ENCODE measurements around the gene TNKS1BP1. TPM values are rescaled to one million over a fixed set of nuclear protein-coding genes. Genes with fewer than 3 reads are reported as not detected.
A peak's percentile ranks its signal among the peaks of the same experiment; 100 is the strongest.

The TNKS1BP1 gene
- total and polyA plus RNA-seq, 7 experiments from 2014 or later, result 2.8 to 22.0 (median 12.5) TPM

DNA sequence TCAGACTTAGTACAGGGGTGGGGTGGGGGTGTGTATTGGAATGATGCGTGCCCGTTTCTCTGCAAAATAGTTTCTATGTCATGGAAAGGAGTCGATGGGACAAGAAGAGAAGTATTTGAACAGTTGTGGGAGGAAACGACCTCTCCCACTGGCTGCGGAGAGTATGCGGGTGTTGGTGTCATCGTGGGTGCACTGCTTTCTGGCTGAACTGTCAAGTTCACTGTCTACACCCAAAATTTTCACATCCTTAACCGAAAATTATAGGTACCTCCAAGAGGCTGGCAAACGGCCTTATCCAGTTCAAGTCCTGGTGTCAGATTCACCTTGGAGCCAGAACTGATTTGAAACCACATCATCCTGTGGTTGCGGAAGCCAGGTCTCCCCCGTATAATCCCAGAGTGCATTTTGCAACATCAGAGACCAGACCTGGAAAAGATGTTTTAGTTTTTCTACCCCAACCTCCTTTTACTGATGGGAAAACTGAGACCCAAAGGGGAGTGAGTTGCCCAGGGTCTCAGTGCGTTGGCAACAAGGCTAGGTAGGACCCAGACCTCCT lies 11.4 kb upstream of the TNKS1BP1 start:
- peak overlapping the region; percentile 77 for H3K4me3 ChIP-seq (ENCODE audit: low read length)
- H3K4me1 ChIP-seq (ENCODE audit: control insufficient read depth in 2 of 2, insufficient read depth in 2 of 2, low read length in 2 of 2), result peaks cover 15 to 19% of the 10 kb centered on the region in 2 donors
- ATAC-seq (peak; percentile 23), DNase-seq (no peak)
- peaks cover 1 to 14% (median 5%) of the 10 kb centered on the region in 5 donors for H3K36me3 Mint-ChIP-seq
- H3K27ac ChIP-seq (ENCODE audit: low read depth, low read length), result peak overlapping the region; percentile 91
- POLR2A ChIA-PET, result interaction anchor here (0.5 to 6.0 kb wide), 4 partner anchors 11 to 405 kb away, joined by 3 to 94 read pairs (median 3); partner anchors contain the start of genes SELENOH and TNKS1BP1
- intact Hi-C loops (cut with micrococcal nuclease), result loop anchor here in 1 of 2 donors (1.0 to 5.0 kb wide), 4 partner anchors 9 to 1241 kb away; partner anchors contain the start of genes LPXN, SLC43A3 and ZFP91
- peak overlapping the region; percentile 96 to 100 (median 99) for H3K27ac Mint-ChIP-seq
- peaks cover 0 to 2% (median 0%) of the 10 kb centered on the region in 5 donors for H3K27me3 Mint-ChIP-seq
- H3K4me3 Mint-ChIP-seq, result peak overlapping the region; percentile 89 to 98 (median 94)
- peaks cover 19 to 39% (median 35%) of the 10 kb centered on the region in 7 donors for H3K4me1 Mint-ChIP-seq
- peaks cover 10 to 22% (median 14%) of the 10 kb centered on the region in 3 experiments for H3K36me3 ChIP-seq (ENCODE audit: control insufficient read depth in 2 of 3, insufficient read depth in 3 of 3, low read length in 3 of 3)
- H3K9me3 ChIP-seq (ENCODE audit: control insufficient read depth in 2 of 3, low read length in 3 of 3), result no peaks in the 10 kb centered on the region
- CTCF ChIA-PET, result interaction anchor here (0.6 to 1.3 kb wide), 4 partner anchors 9 to 445 kb away, joined by 3 to 4 read pairs (median 3); partner anchors contain the start of gene TNKS1BP1
- H3K27me3 ChIP-seq (ENCODE audit: control insufficient read depth in 2 of 2, insufficient read depth in 2 of 2, low read length in 2 of 2), result no peaks in the 10 kb centered on the region
- H3K9me3 Mint-ChIP-seq, result no peaks in the 10 kb centered on the region

DNA sequence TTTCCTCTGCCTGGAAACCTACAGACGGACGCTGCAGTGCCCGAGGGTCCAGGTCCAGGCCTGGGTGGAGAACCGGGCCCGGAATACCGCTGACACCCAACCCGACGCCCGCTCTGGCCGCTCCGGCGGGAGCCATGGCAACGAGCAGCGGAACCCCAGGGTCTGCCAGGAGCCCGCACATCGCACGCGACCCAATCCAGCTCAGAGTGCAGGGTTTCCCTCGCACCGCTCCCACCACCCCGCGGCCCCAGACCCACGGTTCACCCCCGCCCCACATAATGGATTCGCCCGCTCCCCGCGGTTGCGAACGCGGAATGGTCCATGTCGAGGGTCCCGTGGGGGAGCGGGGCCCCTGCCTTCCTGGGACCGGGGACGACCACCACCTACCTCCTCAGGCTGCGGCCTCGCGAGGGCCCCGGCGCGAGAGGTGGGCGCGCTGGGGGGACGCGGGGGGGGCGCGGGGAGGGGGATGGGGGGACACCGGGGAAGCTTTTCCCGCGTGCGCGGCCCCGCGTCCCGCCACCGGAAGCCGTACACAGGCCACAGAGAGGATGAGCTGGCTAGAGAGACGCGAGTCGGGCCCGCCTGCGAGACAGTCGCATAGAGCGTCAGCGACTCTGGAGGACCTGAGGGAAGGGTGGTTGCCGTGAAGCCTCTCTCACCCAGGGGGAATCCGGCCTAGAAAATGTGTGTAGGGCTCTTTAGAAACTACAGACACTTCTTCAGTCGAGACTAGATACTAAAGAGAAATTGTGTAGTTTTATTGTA lies 10.8 kb upstream of the TNKS1BP1 start, which contains the start of gene SSRP1:
Gene SSRP1, minus strand, starts transcription at position 550 of the 768 bp plus-strand sequence. CDS start 771 bp downstream, outside the sequence.
- Mint-ChIP-seq H3K9me3 (no peaks in the 10 kb centered on the region), H3K4me3 (peak within 1 kb of the TSS; percentile 91 to 98 (median 96)), H3K27me3 (peaks cover 0 to 2% (median 0%) of the 10 kb centered on the region in 5 donors), H3K4me1 (peaks cover 18 to 44% (median 35%) of the 10 kb centered on the region in 7 donors), H3K36me3 (peaks cover 5 to 20% (median 12%) of the 10 kb centered on the region in 5 donors), H3K27ac (peak within 1 kb of the TSS; percentile 96 to 100 (median 99))
- Histone ChIP-seq H3K4me3 (ENCODE audit: low read length) (peak within 1 kb of the TSS; percentile 77), H3K4me1 (ENCODE audit: control insufficient read depth in 2 of 2, insufficient read depth in 2 of 2, low read length in 2 of 2) (peaks cover 15 to 19% of the 10 kb centered on the region in 2 donors), H3K9me3 (ENCODE audit: control insufficient read depth in 2 of 3, low read length in 3 of 3) (no peaks in the 10 kb centered on the region), H3K36me3 (ENCODE audit: control insufficient read depth in 2 of 3, insufficient read depth in 3 of 3, low read length in 3 of 3) (peaks cover 14 to 29% (median 17%) of the 10 kb centered on the region in 3 experiments), H3K27me3 (ENCODE audit: control insufficient read depth in 2 of 2, insufficient read depth in 2 of 2, low read length in 2 of 2) (no peaks in the 10 kb centered on the region), H3K27ac (ENCODE audit: low read depth, low read length) (peak within 1 kb of the TSS; percentile 91)
- intact Hi-C loops (cut with micrococcal nuclease), result loop anchor here (1.0 to 5.0 kb wide), 12 partner anchors 10 to 1243 kb away; partner anchors contain the start of genes CLP1 (in 2 of the 2), SELENOH (in 2 of the 2), TIMM10 (in 2 of the 2) and LPXN (in 1 of the 2)
- POLR2A ChIA-PET, result interaction anchor here (0.5 to 6.0 kb wide), 5 partner anchors 10 to 406 kb away, joined by 3 to 94 read pairs (median 3); partner anchors contain the start of genes SELENOH and TNKS1BP1
- peak; percentile 99 for ATAC-seq
- CTCF ChIA-PET, result interaction anchor here (0.6 to 2.0 kb wide), 5 partner anchors 10 to 1192 kb away, joined by 3 to 4 read pairs (median 4); partner anchors contain the start of gene TNKS1BP1
- peak; percentile 64 to 90 (median 85) for DNase-seq

DNA sequence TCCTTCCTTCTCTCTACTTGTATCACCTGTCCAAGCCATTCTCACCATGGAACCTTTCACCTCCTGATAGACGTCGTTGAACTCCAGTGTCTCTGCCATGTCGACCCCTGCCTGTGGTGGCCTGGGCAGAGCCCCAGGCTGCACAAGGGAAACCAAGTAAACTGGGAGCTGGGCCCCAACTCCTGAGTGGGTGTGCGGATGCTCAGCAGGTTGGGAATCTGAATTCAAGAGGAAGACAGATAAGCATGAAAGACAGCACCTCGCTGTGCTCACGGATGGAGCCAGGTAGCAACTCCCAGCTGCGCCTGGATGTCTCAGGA lies 10.2 kb upstream of the TNKS1BP1 start:
- ATAC-seq, result no peak
- ChIA-PET POLR2A (interaction anchor here (0.8 to 6.0 kb wide), 3 partner anchors 10 to 407 kb away, joined by 3 to 94 read pairs (median 4); partner anchors contain the start of genes SELENOH and TNKS1BP1), CTCF (interaction anchor here (1.2 to 2.0 kb wide), 2 partner anchors 11 to 191 kb away, joined by 4 read pairs; no protein-coding TSS in a partner anchor)
- H3K4me1 ChIP-seq (ENCODE audit: control insufficient read depth in 2 of 2, insufficient read depth in 2 of 2, low read length in 2 of 2), result peaks cover 15 to 19% of the 10 kb centered on the region in 2 donors
- peaks cover 0 to 2% (median 0%) of the 10 kb centered on the region in 5 donors for H3K27me3 Mint-ChIP-seq
- peak overlapping the region; percentile 91 for H3K27ac ChIP-seq (ENCODE audit: low read depth, low read length)
- peak overlapping the region; percentile 91 to 98 (median 94) for H3K4me3 Mint-ChIP-seq
- no peaks in the 10 kb centered on the region for H3K9me3 Mint-ChIP-seq
- no peaks in the 10 kb centered on the region for H3K9me3 ChIP-seq (ENCODE audit: control insufficient read depth in 2 of 3, low read length in 3 of 3)
- intact Hi-C loops (cut with micrococcal nuclease), result loop anchor here (1.0 to 5.0 kb wide), 11 partner anchors 10 to 1243 kb away; partner anchors contain the start of genes CLP1 (in 2 of the 2), SELENOH (in 2 of the 2), TIMM10 (in 2 of the 2) and LPXN (in 1 of the 2)
- H3K4me1 Mint-ChIP-seq, result peaks cover 18 to 47% (median 35%) of the 10 kb centered on the region in 7 donors
- H3K27me3 ChIP-seq (ENCODE audit: control insufficient read depth in 2 of 2, insufficient read depth in 2 of 2, low read length in 2 of 2), result no peaks in the 10 kb centered on the region
- peaks cover 14 to 34% (median 21%) of the 10 kb centered on the region in 3 experiments for H3K36me3 ChIP-seq (ENCODE audit: control insufficient read depth in 2 of 3, insufficient read depth in 3 of 3, low read length in 3 of 3)
- H3K36me3 Mint-ChIP-seq, result peaks cover 5 to 25% (median 17%) of the 10 kb centered on the region in 5 donors
- H3K27ac Mint-ChIP-seq, result peak overlapping the region; percentile 91 to 100 (median 96)
- H3K4me3 ChIP-seq (ENCODE audit: low read length), result peak overlapping the region; percentile 77
- no peak for DNase-seq

DNA sequence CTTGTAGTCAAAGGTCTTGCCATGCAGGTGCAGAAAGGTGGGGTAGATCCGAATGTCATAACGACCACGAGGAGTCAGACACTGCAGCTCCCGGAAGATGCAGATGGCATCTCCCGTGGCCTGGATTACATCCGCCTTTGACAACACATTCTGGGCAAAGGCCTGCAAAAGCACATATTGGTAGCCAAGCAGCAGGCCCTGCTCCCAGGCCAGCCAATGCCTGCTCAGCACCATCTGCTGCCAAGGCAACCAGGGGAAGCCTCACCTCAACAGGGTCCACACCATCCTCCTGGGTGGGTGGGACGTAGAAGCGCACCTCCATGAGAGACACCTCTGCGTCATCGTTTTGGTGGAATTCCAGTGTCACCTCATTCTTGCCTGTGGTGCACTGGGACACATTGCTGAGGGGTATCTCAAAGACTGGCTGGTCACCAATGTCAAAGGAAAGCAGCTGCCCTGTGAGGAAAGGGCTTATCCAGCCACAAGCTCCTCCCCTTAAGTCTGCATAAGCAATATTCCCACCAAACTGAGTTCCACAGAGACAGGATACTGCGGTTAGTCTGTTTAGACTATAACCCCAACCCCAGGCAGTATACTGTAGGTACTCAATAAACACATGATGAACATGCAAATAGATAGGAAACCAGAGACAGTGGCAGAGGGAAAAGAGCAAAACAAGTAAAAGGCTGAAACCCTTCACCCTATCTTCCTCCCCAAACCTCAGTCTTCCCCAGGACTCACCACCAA lies 8.1 kb upstream of the TNKS1BP1 start:
- H3K36me3 Mint-ChIP-seq, result peaks cover 10 to 38% (median 30%) of the 10 kb centered on the region in 5 donors
- intact Hi-C loops (cut with micrococcal nuclease), result no loop called here
- H3K27ac ChIP-seq (ENCODE audit: low read depth, low read length), result peak overlapping the region; percentile 4
- DNase-seq (no peak), ATAC-seq (no peak)
- H3K9me3 Mint-ChIP-seq, result no peaks in the 10 kb centered on the region
- POLR2A ChIA-PET, result interaction anchor here (0.9 kb wide), 1 partner anchor 198 kb away, joined by 3 read pairs; no protein-coding TSS in a partner anchor
- H3K4me3 ChIP-seq (ENCODE audit: low read length), result no peak overlapping the region
- H3K9me3 ChIP-seq (ENCODE audit: control insufficient read depth in 2 of 3, low read length in 3 of 3), result no peaks in the 10 kb centered on the region
- CTCF ChIA-PET, result interaction anchor here (0.8 kb wide), 1 partner anchor 10 kb away, joined by 3 read pairs; no protein-coding TSS in a partner anchor
- no peaks in the 10 kb centered on the region for H3K27me3 Mint-ChIP-seq
- peaks cover 19 to 55% (median 35%) of the 10 kb centered on the region in 7 donors for H3K4me1 Mint-ChIP-seq
- H3K36me3 ChIP-seq (ENCODE audit: control insufficient read depth in 2 of 3, insufficient read depth in 3 of 3, low read length in 3 of 3), result peaks cover 23 to 53% (median 29%) of the 10 kb centered on the region in 3 experiments
- H3K27ac Mint-ChIP-seq, result peak overlapping the region in 3 of 9 donors; percentile 6 to 52 (median 28)
- H3K4me1 ChIP-seq (ENCODE audit: control insufficient read depth in 2 of 2, insufficient read depth in 2 of 2, low read length in 2 of 2), result peaks cover 15 to 19% of the 10 kb centered on the region in 2 donors
- H3K4me3 Mint-ChIP-seq, result peak overlapping the region in 1 of 10 donors; percentile 33
- H3K27me3 ChIP-seq (ENCODE audit: control insufficient read depth in 2 of 2, insufficient read depth in 2 of 2, low read length in 2 of 2), result no peaks in the 10 kb centered on the region

DNA sequence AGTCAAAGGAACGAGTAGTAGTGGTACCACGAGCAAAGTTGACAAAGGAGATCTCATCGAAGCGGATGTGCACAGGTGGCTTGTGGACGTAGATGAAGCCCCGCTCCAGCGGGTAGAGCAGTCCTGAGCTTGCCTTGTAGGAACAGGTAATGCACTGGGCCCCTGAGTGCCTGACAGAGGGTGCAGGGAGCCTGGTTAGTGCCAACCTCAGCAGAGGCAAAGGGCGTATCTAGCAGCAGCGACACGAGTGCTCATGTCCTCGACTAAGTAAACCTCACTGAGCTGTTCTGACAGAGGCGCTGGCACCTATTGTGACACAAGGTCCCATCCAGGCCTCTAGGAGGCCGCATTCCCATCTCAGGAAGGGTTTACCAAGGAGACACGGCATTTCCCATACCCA lies 7.0 kb upstream of the TNKS1BP1 start:
- Histone ChIP-seq H3K36me3 (ENCODE audit: control insufficient read depth in 2 of 3, insufficient read depth in 3 of 3, low read length in 3 of 3) (peaks cover 23 to 65% (median 36%) of the 10 kb centered on the region in 3 experiments), H3K27me3 (ENCODE audit: control insufficient read depth in 2 of 2, insufficient read depth in 2 of 2, low read length in 2 of 2) (no peaks in the 10 kb centered on the region), H3K4me1 (ENCODE audit: control insufficient read depth in 2 of 2, insufficient read depth in 2 of 2, low read length in 2 of 2) (peaks cover 15 to 17% of the 10 kb centered on the region in 2 donors), H3K9me3 (ENCODE audit: control insufficient read depth in 2 of 3, low read length in 3 of 3) (no peaks in the 10 kb centered on the region), H3K4me3 (ENCODE audit: low read length) (no peak overlapping the region), H3K27ac (ENCODE audit: low read depth, low read length) (no peak overlapping the region)
- H3K9me3 Mint-ChIP-seq, result no peaks in the 10 kb centered on the region
- ATAC-seq (no peak), DNase-seq (no peak)
- no peaks in the 10 kb centered on the region for H3K27me3 Mint-ChIP-seq
- no peak overlapping the region for H3K27ac Mint-ChIP-seq
- peaks cover 20 to 49% (median 41%) of the 10 kb centered on the region in 5 donors for H3K36me3 Mint-ChIP-seq
- CTCF ChIA-PET, result no interaction called here
- intact Hi-C loops (cut with micrococcal nuclease), result no loop called here
- peak overlapping the region in 1 of 10 donors; percentile 17 for H3K4me3 Mint-ChIP-seq
- POLR2A ChIA-PET, result no interaction called here
- H3K4me1 Mint-ChIP-seq, result peaks cover 19 to 63% (median 44%) of the 10 kb centered on the region in 7 donors
